ENCODE results near the gene NFIC.

GRCh38 chr19:3320354-3320670 is 46.1 kb upstream of the NFIC start:
- TF ChIP-seq CTCF (IDR thresholded peaks at IDR 0.05; ENCODE audit: poor library complexity) (no peak), EZH2 (IDR thresholded peaks at IDR 0.05; ENCODE audit: borderline replicate concordance) (no peak), EZH2phosphoT487 (IDR thresholded peaks at IDR 0.05; ENCODE audit: low read depth, severe bottlenecking, unreplicated experiment) (no peak)
